ENCODE measurements around the gene ALKBH8.
"Not testable (repeated sequence)": the region's sequence is repeated elsewhere in the genome, so short reads cannot be mapped to it uniquely, and the experiment has no call there.

ALKBH8 gene

GRCh38 chr11:107565219-107565937 is at the start of gene ALKBH8:
ALKBH8 (minus strand) TSS chr11:107565735; CDS start chr11:107560893, 4,842 bp downstream.
- DNase-seq (ENCODE audit: low read depth in 2 of 2), result peak; percentile 62 to 64

- DNase-seq (ENCODE audit: low read depth in 2 of 2), result no peak
Measured at GRCh38 chr11:107612445-107612844, 46.9 kb upstream of the ALKBH8 start.

- DNase-seq (ENCODE audit: low read depth in 2 of 2), result no peak
Measured at GRCh38 chr11:107609400-107610218, 44.1 kb upstream of the ALKBH8 start.

GRCh38 chr11:107608809-107609208 is 43.3 kb upstream of the ALKBH8 start:
- DNase-seq (ENCODE audit: low read depth in 2 of 2), result no peak

GRCh38 chr11:107606141-107606540 is 40.6 kb upstream of the ALKBH8 start:
- DNase-seq (ENCODE audit: low read depth in 2 of 2), result no peak

GRCh38 chr11:107605061-107606006 is 39.8 kb upstream of the ALKBH8 start:
- no peak for DNase-seq (ENCODE audit: low read depth in 2 of 2)

GRCh38 chr11:107598225-107599139 is 32.9 kb upstream of the ALKBH8 start:
- DNase-seq (ENCODE audit: low read depth in 2 of 2), result no peak

GRCh38 chr11:107594736-107595135 is 29.2 kb upstream of the ALKBH8 start:
- DNase-seq (ENCODE audit: low read depth in 2 of 2), result no peak

- no peak for DNase-seq (ENCODE audit: low read depth in 2 of 2)
Measured at GRCh38 chr11:107593951-107594350, 28.4 kb upstream of the ALKBH8 start.

GRCh38 chr11:107592813-107593212 is 27.3 kb upstream of the ALKBH8 start:
- DNase-seq (ENCODE audit: low read depth in 2 of 2), result no peak

- DNase-seq (ENCODE audit: low read depth in 2 of 2), result no peak
Measured at GRCh38 chr11:107592231-107592590, 26.7 kb upstream of the ALKBH8 start.

- no peak for DNase-seq (ENCODE audit: low read depth in 2 of 2)
Measured at GRCh38 chr11:107591378-107592230, 26.1 kb upstream of the ALKBH8 start.

- no peak for DNase-seq (ENCODE audit: low read depth in 2 of 2)
Measured at GRCh38 chr11:107590460-107591377, 25.2 kb upstream of the ALKBH8 start, which contains the start of gene ELMOD1. ELMOD1 (plus strand) TSS chr11:107591147; CDS start chr11:107618190, 27,043 bp downstream.

- no peak for DNase-seq (ENCODE audit: low read depth in 2 of 2)
Measured at GRCh38 chr11:107587306-107587979, 21.9 kb upstream of the ALKBH8 start.

- DNase-seq (ENCODE audit: low read depth in 2 of 2), result no peak
Measured at GRCh38 chr11:107583629-107584195, 18.2 kb upstream of the ALKBH8 start.

- DNase-seq (ENCODE audit: low read depth in 2 of 2), result no peak
Measured at GRCh38 chr11:107581147-107581546, 15.6 kb upstream of the ALKBH8 start.

- DNase-seq (ENCODE audit: low read depth in 2 of 2), result not testable (repeated sequence)
Measured at GRCh38 chr11:107579169-107579568, 13.6 kb upstream of the ALKBH8 start.

GRCh38 chr11:107577346-107577711 is 11.8 kb upstream of the ALKBH8 start:
- no peak for DNase-seq (ENCODE audit: low read depth in 2 of 2)

All from stimulated activated CD8-positive, alpha-beta memory T cell treated with anti-CD3 and anti-CD28 coated beads, Interleukin-2, amount 100 ng/mL, for 48 hours (primary cell).